ENCODE data around the gene OSGEP.

DNA sequence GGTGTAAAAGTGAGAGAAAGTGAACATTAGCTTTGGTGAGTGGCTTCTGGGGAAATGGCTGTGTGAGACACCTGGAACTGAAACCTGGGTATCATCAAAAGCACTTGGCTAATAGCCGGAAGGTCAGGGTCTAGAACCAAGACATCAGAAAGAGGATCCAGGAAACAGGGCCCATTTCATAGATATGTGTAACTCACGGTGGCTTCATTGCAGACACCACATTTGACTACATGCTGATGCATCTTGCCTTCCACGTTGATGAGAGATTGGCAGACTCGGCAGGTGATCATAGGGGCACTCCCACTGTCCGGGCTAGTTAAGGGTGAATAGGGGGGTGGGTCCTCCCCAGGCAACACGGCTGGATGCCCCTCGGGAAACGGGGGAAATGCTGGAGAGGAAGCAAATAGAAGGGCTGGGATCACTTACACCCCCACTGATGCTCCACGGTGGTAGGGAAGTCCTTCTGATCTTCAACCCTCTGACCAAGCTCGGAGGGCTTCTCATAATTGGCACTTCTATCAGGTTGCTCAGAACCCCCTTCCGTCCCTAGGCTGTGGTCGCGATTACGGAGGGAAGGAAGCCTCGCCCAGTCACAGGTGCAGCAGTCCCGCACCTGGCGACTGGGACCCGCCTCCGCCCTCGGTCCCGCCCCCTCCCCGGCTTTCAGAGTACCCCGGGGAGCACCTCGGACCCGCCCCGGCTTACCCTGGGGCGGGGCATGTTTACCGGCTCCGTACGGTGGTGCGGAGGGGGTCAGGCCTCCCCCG, 6.0 kb upstream of the OSGEP start:
- TF ChIP-seq, protein P1, sequence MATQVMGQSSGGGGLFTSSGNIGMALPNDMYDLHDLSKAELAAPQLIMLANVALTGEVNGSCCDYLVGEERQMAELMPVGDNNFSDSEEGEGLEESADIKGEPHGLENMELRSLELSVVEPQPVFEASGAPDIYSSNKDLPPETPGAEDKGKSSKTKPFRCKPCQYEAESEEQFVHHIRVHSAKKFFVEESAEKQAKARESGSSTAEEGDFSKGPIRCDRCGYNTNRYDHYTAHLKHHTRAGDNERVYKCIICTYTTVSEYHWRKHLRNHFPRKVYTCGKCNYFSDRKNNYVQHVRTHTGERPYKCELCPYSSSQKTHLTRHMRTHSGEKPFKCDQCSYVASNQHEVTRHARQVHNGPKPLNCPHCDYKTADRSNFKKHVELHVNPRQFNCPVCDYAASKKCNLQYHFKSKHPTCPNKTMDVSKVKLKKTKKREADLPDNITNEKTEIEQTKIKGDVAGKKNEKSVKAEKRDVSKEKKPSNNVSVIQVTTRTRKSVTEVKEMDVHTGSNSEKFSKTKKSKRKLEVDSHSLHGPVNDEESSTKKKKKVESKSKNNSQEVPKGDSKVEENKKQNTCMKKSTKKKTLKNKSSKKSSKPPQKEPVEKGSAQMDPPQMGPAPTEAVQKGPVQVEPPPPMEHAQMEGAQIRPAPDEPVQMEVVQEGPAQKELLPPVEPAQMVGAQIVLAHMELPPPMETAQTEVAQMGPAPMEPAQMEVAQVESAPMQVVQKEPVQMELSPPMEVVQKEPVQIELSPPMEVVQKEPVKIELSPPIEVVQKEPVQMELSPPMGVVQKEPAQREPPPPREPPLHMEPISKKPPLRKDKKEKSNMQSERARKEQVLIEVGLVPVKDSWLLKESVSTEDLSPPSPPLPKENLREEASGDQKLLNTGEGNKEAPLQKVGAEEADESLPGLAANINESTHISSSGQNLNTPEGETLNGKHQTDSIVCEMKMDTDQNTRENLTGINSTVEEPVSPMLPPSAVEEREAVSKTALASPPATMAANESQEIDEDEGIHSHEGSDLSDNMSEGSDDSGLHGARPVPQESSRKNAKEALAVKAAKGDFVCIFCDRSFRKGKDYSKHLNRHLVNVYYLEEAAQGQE (IDR thresholded peaks at IDR 0.05; ENCODE audit: insufficient read depth in 1 of 2, low read depth in 2 of 2, low read length in 1 of 2) = no peak
- TF ChIP-seq, protein P2, sequence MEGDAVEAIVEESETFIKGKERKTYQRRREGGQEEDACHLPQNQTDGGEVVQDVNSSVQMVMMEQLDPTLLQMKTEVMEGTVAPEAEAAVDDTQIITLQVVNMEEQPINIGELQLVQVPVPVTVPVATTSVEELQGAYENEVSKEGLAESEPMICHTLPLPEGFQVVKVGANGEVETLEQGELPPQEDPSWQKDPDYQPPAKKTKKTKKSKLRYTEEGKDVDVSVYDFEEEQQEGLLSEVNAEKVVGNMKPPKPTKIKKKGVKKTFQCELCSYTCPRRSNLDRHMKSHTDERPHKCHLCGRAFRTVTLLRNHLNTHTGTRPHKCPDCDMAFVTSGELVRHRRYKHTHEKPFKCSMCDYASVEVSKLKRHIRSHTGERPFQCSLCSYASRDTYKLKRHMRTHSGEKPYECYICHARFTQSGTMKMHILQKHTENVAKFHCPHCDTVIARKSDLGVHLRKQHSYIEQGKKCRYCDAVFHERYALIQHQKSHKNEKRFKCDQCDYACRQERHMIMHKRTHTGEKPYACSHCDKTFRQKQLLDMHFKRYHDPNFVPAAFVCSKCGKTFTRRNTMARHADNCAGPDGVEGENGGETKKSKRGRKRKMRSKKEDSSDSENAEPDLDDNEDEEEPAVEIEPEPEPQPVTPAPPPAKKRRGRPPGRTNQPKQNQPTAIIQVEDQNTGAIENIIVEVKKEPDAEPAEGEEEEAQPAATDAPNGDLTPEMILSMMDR (IDR thresholded peaks at IDR 0.05) = no peak
- TF ChIP-seq POLR2AphosphoS5 (IDR thresholded peaks at IDR 0.05; ENCODE audit: low read depth, low read length) (no peak), TCF7L2 (IDR thresholded peaks at IDR 0.05; ENCODE audit: low read depth, low read length) (no peak)

All from Panc1 (cell line).